ENCODE measurements around the gene GPT2. TPM values are rescaled to one million over a fixed set of nuclear protein-coding genes. Genes with fewer than 3 reads are reported as not detected.

GPT2 gene
- total RNA-seq, 6 experiments from 2014 or later: 30.8 to 163 (median 92.0) TPM

DNA sequence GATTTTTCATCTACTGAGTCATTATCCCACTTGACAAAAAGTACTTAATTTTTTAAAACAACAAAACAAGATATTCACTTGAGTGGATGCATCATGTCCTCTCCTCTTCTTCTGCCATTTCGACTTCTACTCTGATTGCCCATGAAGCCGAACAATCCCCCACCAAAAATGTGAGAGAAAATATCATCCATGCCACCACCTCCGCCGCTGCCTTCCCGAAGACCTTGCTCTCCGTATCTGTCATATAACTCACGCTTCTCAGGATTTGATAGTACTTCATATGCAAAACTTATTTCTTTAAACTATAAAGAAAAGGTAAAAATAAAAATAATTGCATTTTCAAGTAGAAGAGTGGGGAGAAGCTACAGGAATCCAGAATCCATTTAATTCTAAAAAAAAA, 87.1 kb downstream of the GPT2 start:
- no peak for ATAC-seq
- peaks cover 9 to 37% (median 21%) of the 10 kb centered on the region in 4 donors for H3K36me3 ChIP-seq
- H3K27ac ChIP-seq: no peak overlapping the region
- H3K9me3 ChIP-seq: no peaks in the 10 kb centered on the region
- intact Hi-C loops (cut with DNase I): no loop called here
- TF ChIP-seq, protein P1, sequence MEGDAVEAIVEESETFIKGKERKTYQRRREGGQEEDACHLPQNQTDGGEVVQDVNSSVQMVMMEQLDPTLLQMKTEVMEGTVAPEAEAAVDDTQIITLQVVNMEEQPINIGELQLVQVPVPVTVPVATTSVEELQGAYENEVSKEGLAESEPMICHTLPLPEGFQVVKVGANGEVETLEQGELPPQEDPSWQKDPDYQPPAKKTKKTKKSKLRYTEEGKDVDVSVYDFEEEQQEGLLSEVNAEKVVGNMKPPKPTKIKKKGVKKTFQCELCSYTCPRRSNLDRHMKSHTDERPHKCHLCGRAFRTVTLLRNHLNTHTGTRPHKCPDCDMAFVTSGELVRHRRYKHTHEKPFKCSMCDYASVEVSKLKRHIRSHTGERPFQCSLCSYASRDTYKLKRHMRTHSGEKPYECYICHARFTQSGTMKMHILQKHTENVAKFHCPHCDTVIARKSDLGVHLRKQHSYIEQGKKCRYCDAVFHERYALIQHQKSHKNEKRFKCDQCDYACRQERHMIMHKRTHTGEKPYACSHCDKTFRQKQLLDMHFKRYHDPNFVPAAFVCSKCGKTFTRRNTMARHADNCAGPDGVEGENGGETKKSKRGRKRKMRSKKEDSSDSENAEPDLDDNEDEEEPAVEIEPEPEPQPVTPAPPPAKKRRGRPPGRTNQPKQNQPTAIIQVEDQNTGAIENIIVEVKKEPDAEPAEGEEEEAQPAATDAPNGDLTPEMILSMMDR (IDR thresholded peaks at IDR 0.05): no peak
- TF ChIP-seq POLR2A (IDR thresholded peaks at IDR 0.05): no peak
- no peaks in the 10 kb centered on the region for H3K27me3 ChIP-seq
- no peak for DNase-seq
- H3K4me3 ChIP-seq: no peak overlapping the region
- H3K4me1 ChIP-seq: peaks cover 0 to 37% (median 19%) of the 10 kb centered on the region in 4 donors
- 93% methylated on average over 7 of the region's 7 CpGs for WGBS (ENCODE audit: insufficient coverage, low coverage, low lambda C conversion rate, missing lambda C conversion rate)

DNA sequence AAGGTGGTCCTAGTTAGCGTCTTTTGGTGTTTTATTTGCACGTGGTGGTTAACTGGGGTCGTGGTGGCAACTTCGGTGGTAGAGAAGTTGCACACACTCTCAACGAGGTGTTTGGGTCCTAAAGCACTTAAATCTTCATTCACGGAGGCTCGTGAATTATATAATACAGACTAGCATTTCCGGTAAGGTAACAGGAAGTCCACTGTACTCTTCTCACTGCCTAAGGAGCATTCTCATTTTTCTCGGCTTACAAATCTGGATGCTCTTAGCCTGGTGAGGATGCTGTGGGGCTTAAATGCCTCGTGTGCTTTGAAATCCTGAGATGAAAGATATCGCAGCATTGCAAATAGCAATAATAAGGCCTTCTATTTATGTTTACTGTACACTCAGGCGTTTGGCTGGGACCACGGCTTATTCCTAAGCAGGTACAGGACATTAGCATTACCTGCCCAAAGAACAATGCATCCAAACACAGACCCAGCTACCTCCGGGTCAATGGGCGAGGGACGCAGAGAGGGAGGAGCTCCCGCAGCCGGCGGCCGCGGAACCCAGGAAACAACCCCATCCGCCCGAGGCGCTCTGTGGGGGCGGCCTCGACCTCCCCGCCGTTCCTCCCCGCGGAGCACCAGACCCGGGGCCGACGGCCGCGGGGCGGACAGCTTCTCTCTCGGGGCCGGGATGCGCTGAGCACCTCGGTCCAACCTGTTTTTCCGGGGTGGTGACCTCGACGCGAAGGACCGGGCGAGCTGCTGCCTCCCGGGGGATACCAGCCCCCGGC, 88.5 kb downstream of the GPT2 start:
- intact Hi-C loops (cut with DNase I): no loop called here
- H3K4me3 ChIP-seq: peak overlapping the region; percentile 72 to 89 (median 81)
- ATAC-seq: peak; percentile 15 to 45 (median 22)
- TF ChIP-seq, protein P1 (IDR thresholded peaks at IDR 0.05): no peak
- TF ChIP-seq POLR2A (IDR thresholded peaks at IDR 0.05): no peak
- H3K4me1 ChIP-seq: peaks cover 0 to 48% (median 24%) of the 10 kb centered on the region in 4 donors
- DNase-seq: peak; percentile 43 to 71 (median 59)
- peaks cover 1 to 23% (median 12%) of the 10 kb centered on the region in 4 donors for H3K36me3 ChIP-seq
- H3K9me3 ChIP-seq: no peaks in the 10 kb centered on the region
- 3% methylated on average over 17 of the region's 48 CpGs for WGBS (ENCODE audit: insufficient coverage, low coverage, low lambda C conversion rate, missing lambda C conversion rate)
- peak overlapping the region; percentile 91 to 93 (median 93) for H3K27ac ChIP-seq
- H3K27me3 ChIP-seq: no peaks in the 10 kb centered on the region

DNA sequence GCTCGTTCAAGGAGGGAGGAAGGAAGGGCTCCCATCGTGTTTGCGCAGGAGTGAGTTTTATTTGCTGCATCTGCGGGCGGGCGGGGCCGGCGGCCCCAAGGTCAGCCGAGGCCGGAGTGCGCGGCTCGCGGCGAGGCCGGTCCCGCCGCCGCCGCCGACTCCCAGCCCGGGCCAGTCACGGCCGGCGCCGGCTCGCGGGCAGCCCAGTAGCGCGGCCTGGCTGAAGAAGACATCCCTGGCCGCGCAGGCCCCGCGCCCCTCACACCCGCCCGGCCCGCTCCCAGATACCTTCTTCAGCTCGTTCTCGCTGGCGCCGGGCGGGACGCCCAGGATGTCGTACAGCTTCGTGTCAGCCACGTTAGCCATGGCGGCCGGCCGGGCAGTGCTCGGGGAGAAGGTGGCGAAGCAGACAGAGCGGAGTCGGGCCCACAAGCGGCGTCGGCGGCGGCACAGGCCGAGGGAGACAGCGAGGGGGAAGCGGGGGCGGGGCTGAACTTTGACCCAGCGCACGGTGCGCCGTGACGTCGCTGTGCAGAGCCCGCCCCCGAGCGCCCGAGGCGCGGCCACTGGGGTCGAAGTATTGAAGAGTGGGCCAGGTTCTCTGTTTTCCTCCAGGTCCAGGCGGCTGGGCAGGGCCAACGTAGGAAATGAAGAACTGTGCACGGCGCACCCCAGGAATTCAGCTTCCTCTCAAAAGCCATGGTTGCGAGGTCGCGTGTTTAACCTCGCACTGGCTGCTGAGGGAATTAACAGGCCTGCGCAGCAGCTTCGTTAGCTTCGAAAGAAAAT, 89.2 kb downstream of the GPT2 start, which contains the start of gene DNAJA2:
Gene DNAJA2 (minus strand): TSS at position 468 of the 789 bp plus-strand sequence. CDS start 102 bp downstream, at position 366.
- WGBS (ENCODE audit: insufficient coverage, low coverage, low lambda C conversion rate, missing lambda C conversion rate): 0% methylated on average over 15 of the region's 86 CpGs
- ATAC-seq (peak; percentile 95 to 98 (median 96)), DNase-seq (peak; percentile 95 to 96 (median 96))
- H3K27me3 ChIP-seq: no peaks in the 10 kb centered on the region
- peak; percentile 90 for TF ChIP-seq POLR2A (IDR thresholded peaks at IDR 0.05)
- TF ChIP-seq, protein P1 (IDR thresholded peaks at IDR 0.05): peak in 1 of 4 donors; percentile 4
- H3K27ac ChIP-seq: peak within 1 kb of the TSS; percentile 91 to 93 (median 93)
- H3K36me3 ChIP-seq: peaks cover 0 to 15% (median 5%) of the 10 kb centered on the region in 4 donors
- peaks cover 0 to 48% (median 24%) of the 10 kb centered on the region in 4 donors for H3K4me1 ChIP-seq
- peak within 1 kb of the TSS; percentile 72 to 89 (median 81) for H3K4me3 ChIP-seq
- no peaks in the 10 kb centered on the region for H3K9me3 ChIP-seq
- intact Hi-C loops (cut with DNase I): no loop called here

DNA sequence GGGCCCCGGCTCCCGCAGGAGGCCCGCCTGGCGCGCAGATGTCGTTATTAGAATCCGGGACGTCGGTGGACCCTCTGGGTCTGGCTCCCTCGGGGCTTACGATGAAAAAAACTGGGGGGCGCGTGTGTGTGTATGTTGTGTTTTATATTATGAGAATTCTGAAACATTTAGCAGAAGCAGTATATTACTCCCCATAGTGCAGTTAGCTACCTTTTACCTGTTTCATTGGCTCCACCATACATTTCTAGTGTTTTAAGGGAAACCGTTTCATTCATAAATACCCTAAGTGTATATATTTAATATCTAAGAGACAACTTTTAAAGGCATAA, 89.8 kb downstream of the GPT2 start:
- TF ChIP-seq POLR2A (IDR thresholded peaks at IDR 0.05): no peak
- TF ChIP-seq, protein P1 (IDR thresholded peaks at IDR 0.05): no peak
- H3K4me1 ChIP-seq: peaks cover 0 to 48% (median 24%) of the 10 kb centered on the region in 4 donors
- intact Hi-C loops (cut with DNase I): no loop called here
- H3K36me3 ChIP-seq: peaks cover 0 to 10% (median 0%) of the 10 kb centered on the region in 4 donors
- DNase-seq: no peak
- 1% methylated on average over 14 of the region's 14 CpGs for WGBS (ENCODE audit: insufficient coverage, low coverage, low lambda C conversion rate, missing lambda C conversion rate)
- H3K27me3 ChIP-seq: no peaks in the 10 kb centered on the region
- no peaks in the 10 kb centered on the region for H3K9me3 ChIP-seq
- peak overlapping the region; percentile 91 to 93 (median 93) for H3K27ac ChIP-seq
- H3K4me3 ChIP-seq: peak overlapping the region; percentile 72 to 89 (median 81)
- no peak for ATAC-seq

Data from right lobe of liver (tissue), 6 donors.